A549 treated with Hydrocortisone at 1 μM for 4 hours (cell line): Measurements from ENCODE around the gene NDUFV3. TPM values are rescaled to one million over a fixed set of nuclear protein-coding genes. Genes with fewer than 3 reads are reported as not detected.

Experiments
- total RNA-seq: library from RNA; stranded (reverse); fragments of 200-300 nt; extraction: Qiagen RNA extraction; gene quantifications from 5 replicates; pipeline ENCODE4 v1.2.3, GENCODE V29; 2022

The NDUFV3 gene
- total RNA-seq: 19.7 to 21.0 TPM (median 20.3 TPM) in 5 replicates

DNA sequence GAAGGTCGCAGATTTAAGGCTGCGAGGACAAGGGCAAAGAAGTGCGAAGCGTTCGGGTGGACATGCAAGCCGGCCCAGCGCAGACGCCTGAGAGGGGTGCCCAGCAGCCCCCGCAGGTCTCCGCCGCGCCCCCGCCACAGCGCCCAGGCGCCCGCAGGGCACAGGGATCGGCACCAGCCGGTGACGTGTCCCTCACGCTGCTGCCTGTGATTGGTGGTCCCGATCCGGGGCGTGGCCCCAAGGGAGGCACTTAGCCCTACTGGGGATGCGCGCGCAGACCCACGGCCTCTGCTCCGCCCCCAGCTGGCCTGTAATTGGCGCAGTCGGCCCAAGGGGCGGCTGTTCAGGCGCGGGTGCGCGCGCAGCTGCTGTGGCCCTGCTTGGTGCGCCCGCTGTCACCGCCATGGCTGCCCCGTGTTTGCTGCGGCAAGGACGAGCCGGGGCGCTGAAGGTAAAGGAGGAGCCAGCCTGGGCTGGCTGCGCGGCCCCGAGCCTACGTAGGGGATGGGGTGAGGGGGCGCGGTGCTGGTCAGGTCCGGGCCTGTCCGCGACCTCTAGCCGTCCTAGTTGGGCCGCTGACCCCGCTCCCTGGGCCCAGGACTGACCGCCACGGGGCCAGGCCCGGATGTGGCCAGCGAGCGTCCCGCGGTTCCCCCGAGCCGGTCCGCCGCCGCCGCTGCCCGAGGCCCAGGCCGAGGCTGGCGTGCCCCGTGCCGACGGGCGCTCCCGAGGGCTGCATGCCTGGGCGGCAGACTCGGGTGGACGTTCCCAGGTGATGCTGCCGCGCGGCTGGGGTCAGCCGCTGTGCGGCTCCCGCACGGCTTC lies at the start of gene NDUFV3:
Gene NDUFV3, plus strand, starts transcription at position 379 of the 825 bp plus-strand sequence. Its CDS starts 25 bp downstream, at position 404.

DNA sequence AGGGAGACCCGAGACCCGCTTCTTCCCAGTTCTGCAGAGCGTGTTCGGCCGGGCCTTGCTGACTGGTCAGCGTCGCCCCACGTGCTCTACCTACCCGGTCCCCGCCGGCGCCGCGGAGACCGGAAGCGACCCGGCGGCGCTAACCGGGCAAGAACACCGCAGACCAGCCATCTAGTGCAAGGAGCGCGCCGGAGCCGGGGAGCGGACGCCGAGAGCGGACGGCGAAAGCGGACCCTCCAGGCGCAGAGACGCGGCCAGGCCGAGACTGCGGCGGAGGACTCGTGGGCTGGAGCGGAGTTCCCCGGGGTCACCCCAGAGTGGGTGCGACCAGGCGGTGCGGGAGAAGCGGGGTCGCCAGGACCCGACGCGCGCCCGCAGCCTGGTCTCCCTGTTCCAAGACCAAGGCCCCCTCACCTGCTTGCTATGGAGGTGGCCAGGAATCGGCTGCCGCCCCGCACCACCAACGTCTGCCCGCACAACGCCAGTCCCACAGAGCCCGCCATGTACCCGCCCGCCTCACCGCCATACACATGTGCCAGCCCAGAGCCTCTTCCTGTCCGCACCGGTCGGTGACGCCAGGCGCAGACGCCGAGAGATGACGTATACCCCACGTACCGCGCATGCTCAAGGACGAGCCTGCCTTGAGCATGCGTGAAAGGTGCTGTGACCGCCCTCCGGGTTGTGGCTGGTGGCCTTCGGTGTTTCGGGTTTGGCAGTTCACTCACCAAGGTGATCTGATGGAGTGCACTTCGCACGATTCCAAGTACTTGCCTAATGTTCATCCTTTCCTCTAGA lies 13.9 kb upstream of the NDUFV3 start, which contains the start of gene WDR4:
Gene WDR4, minus strand, starts transcription at position 547 of the 795 bp plus-strand sequence. Its CDS starts 44 bp downstream, at position 503.

DNA sequence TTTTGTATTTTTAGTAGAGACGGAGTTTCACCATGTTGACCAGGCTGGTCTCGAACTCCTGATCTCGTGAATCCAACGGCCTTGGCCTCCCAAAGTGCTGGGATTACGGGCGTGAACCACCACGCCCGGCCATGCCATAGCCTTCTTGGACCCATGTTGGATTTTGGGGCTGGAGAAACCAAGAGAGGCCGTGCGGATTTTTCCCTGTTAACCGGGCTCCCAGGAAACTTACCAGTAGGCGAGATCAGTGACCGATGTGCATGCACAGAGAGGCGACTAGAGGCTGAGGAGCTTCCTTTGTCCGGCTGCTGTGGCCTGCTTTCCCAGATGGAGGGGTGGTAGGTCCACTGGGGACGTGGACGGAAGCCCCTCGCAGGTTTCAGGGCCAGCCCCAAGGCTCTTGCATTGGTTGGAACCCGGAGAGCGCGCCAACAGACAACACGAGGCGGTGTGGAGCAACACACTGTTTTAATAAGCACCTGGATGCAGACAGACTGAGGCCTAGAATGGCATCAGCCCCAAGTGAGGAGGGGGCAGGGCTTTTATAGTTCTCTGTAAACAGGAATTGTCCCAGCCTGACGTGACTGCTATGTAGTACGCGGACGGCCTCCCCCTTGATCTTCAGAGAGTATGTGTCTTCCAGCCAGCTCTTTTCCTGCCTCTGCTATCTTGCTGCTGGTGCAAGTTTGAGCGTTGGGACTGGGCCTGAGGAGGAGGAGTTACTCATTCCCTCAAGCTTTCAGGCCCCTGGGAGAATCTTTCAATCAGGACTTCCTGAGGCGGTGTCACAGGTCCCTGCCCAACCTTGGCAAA lies 32.2 kb downstream of the NDUFV3 start, which contains the start of gene ERVH48-1:
Gene ERVH48-1, minus strand, starts transcription at position 517 of the 813 bp plus-strand sequence. CDS start 6,624 bp downstream, outside the sequence.

Other genes with a start within 250 kb of the NDUFV3 start
- gene PDE9A, start 239.7 kb upstream of the NDUFV3 start, total RNA-seq: 1.1 to 1.8 TPM (median 1.2 TPM) in 5 replicates
- 26.2 to 31.1 TPM (median 27.7 TPM) in 5 replicates for gene WDR4, start 13.8 kb upstream of the NDUFV3 start, total RNA-seq
- not detected in 5 replicates for gene ERVH48-1, start 32.3 kb downstream of the NDUFV3 start, total RNA-seq
- 4.6 to 6.4 TPM (median 5.9 TPM) in 5 replicates for gene PKNOX1, start 81.3 kb downstream of the NDUFV3 start, total RNA-seq
- gene CBS, start 182.5 kb downstream of the NDUFV3 start, total RNA-seq: 11.2 to 13.0 TPM (median 12.1 TPM) in 5 replicates
- gene U2AF1, start 214.3 kb downstream of the NDUFV3 start, total RNA-seq: 54.9 to 77.3 TPM (median 63.8 TPM) in 5 replicates